MM.1S (cell line): Measurements from ENCODE around the gene TAGLN3.

Experiments used
- DNase-seq: peaks from one replicate; pipeline ENCODE4 v3.0.0-alpha.2; 2015
- H2AFZ ChIP-seq: fragments of 300-600 bp; sonication (generic); 2 replicates; pipeline ENCODE4 v1.6.0; 2016; ENCODE audit warnings: antibody characterized with exemption, low read length
- H3F3A ChIP-seq: fragments of 300-600 bp; sonication (generic); 2 replicates; pipeline ENCODE4 v1.6.1; 2016; ENCODE audit warnings: mild to moderate bottlenecking, antibody characterized with exemption, low read length, moderate library complexity, mixed read lengths; ENCODE audit not compliant: insufficient read depth
- H3K27ac ChIP-seq: fragments of 300-600 bp; sonication (generic); 2 replicates; pipeline ENCODE4 v1.5.1; 2016; ENCODE audit warnings: mild to moderate bottlenecking, low read length
- H3K27me3 ChIP-seq: fragments of 300-600 bp; sonication (generic); replicated peaks from 2 replicates; pipeline ENCODE4 v1.6.0; 2016; ENCODE audit warnings: low read length; ENCODE audit not compliant: insufficient read depth
- H3K36me3 ChIP-seq: fragments of 300-600 bp; sonication (generic); replicated peaks from 2 replicates; pipeline ENCODE4 v1.6.1; 2016; ENCODE audit warnings: mild to moderate bottlenecking, low read length, mixed read lengths; ENCODE audit not compliant: insufficient read depth
- H3K4me1 ChIP-seq: fragments of 300-600 bp; sonication (generic); 2 replicates; pipeline ENCODE4 v1.6.1; 2016; ENCODE audit warnings: low read length, mixed read lengths
- H3K4me2 ChIP-seq: fragments of 300-600 bp; sonication (generic); 2 replicates; pipeline ENCODE4 v1.6.0; 2016; ENCODE audit warnings: low read depth, low read length
- H3K4me3 ChIP-seq: fragments of 300-600 bp; sonication (generic); 2 replicates; pipeline ENCODE4 v1.5.1; 2016; ENCODE audit warnings: low read length, mixed read lengths
- H3K79me2 ChIP-seq: fragments of 300-600 bp; sonication (generic); 2 replicates; pipeline ENCODE4 v1.6.1; 2016; ENCODE audit warnings: mixed run types, low read length, mixed read lengths
- H3K9ac ChIP-seq: fragments of 300-600 bp; sonication (generic); 2 replicates; pipeline ENCODE4 v1.6.1; 2016; ENCODE audit warnings: low read length, mixed read lengths
- H3K9me2 ChIP-seq: fragments of 300-600 bp; sonication (generic); replicated peaks from 2 replicates; pipeline ENCODE4 v1.6.1; 2016; ENCODE audit warnings: mild to moderate bottlenecking, low read length, mixed read lengths; ENCODE audit not compliant: insufficient read depth
- H3K9me3 ChIP-seq: fragments of 300-600 bp; sonication (generic); replicated peaks from 2 replicates; pipeline ENCODE4 v1.6.1; 2016; ENCODE audit warnings: mild to moderate bottlenecking, low read length, mixed read lengths; ENCODE audit not compliant: insufficient read depth
- H4K20me1 ChIP-seq: fragments of 300-600 bp; sonication (generic); 2 replicates; pipeline ENCODE4 v1.6.1; 2016; ENCODE audit warnings: mild to moderate bottlenecking, low read length, moderate library complexity, mixed read lengths; ENCODE audit not compliant: insufficient read depth
- EZH2 ChIP-seq: fragments of 300-600 bp; sonication (generic); optimal IDR thresholded peaks from 2 replicates; pipeline ENCODE3; 2017; ENCODE audit warnings: low read depth, mild to moderate bottlenecking, antibody characterized with exemption, low read length, mixed read lengths
- EZH2phosphoT487 ChIP-seq: fragments of 300-600 bp; sonication (generic); IDR thresholded peaks from 2 replicates; pipeline ENCODE4 v1.6.1; 2018; ENCODE audit warnings: antibody characterized with exemption, low read length
- TF ChIP-seq, protein P1 (sequence below): fragments of 300-600 bp; sonication (generic); IDR thresholded peaks from 2 replicates; pipeline ENCODE4 v1.5.1; 2016; ENCODE audit warnings: antibody characterized with exemption, low read length, mixed read lengths

The TAGLN3 gene

DNA sequence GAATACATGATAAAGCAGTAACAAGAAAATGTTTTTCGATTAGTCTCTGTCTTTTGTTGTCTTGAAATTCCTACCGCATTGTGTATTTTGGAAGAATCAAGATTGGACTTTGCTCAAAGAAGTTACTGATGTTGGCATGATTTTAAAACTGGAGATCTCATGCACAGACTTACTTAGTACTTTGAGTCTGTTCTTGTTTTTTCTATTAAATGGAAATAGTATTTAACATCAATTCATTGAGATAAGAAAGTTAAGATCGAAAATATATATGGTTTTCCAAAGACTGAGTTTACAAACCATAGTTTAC, 17.3 kb upstream of the TAGLN3 start:
- no peak overlapping the region for H3K9ac ChIP-seq
- TF ChIP-seq, protein P1, sequence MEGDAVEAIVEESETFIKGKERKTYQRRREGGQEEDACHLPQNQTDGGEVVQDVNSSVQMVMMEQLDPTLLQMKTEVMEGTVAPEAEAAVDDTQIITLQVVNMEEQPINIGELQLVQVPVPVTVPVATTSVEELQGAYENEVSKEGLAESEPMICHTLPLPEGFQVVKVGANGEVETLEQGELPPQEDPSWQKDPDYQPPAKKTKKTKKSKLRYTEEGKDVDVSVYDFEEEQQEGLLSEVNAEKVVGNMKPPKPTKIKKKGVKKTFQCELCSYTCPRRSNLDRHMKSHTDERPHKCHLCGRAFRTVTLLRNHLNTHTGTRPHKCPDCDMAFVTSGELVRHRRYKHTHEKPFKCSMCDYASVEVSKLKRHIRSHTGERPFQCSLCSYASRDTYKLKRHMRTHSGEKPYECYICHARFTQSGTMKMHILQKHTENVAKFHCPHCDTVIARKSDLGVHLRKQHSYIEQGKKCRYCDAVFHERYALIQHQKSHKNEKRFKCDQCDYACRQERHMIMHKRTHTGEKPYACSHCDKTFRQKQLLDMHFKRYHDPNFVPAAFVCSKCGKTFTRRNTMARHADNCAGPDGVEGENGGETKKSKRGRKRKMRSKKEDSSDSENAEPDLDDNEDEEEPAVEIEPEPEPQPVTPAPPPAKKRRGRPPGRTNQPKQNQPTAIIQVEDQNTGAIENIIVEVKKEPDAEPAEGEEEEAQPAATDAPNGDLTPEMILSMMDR = no peak
- no peaks in the 10 kb centered on the region for H4K20me1 ChIP-seq

DNA sequence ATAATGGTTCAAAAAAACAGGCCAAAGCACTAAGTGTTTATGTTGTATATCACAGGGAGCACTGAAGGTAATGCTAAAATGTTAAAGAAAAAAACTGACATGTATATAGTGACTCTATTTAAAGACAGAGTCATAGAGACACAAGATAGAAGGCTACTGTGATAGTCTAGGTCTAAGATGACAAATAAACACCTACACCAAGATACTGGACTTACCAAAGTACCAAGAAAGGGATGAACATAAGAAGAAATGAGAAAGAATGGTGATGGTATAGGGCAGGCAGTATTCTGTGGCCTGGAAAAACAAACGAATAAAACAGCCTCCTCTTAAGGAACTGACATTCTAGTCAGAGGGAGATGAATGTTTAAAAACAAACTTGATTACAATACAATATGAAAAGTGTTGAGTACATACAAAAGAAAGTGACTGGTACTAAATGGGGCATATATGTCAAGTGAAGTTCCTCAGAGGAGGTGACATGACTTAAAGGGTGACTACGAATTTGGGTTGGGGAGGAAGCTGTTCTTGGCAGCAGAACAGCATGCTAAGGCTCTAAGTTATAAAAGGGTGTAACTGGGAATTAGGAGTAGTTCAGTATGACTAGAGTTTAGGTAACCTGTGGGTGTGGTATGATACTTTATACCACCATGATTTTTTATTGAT, 14.0 kb upstream of the TAGLN3 start:
- no peak for DNase-seq
- H3K9me3 ChIP-seq = no peaks in the 10 kb centered on the region
- H3K27me3 ChIP-seq = no peaks in the 10 kb centered on the region
- no peak overlapping the region for H3K9ac ChIP-seq
- TF ChIP-seq, protein P1 = no peak
- TF ChIP-seq EZH2phosphoT487 (no peak), EZH2 (no peak)
- no peaks in the 10 kb centered on the region for H4K20me1 ChIP-seq
- H3K4me2 ChIP-seq = no peak overlapping the region
- no peaks in the 10 kb centered on the region for H3K36me3 ChIP-seq
- H3K79me2 ChIP-seq = peaks cover 30% of the 10 kb centered on the region
- no peaks in the 10 kb centered on the region for H3K9me2 ChIP-seq
- no peak overlapping the region for H3K27ac ChIP-seq
- no peak overlapping the region for H3K4me3 ChIP-seq
- no peak overlapping the region for H2AFZ ChIP-seq
- H3F3A ChIP-seq = peaks cover 3% of the 10 kb centered on the region; the same call in 1 of the 2 replicates
- peaks cover 3% of the 10 kb centered on the region; the same call in 1 of the 2 replicates for H3K4me1 ChIP-seq

More for the DNA sequence above, 17.3 kb upstream of the TAGLN3 start:
- Histone ChIP-seq H3K79me2 (peaks cover 31% of the 10 kb centered on the region), H3K9me2 (no peaks in the 10 kb centered on the region), H3K4me1 (peaks cover 6% of the 10 kb centered on the region; the same call in 1 of the 2 replicates), H3K27ac (no peak overlapping the region), H3K4me2 (no peak overlapping the region), H3K27me3 (no peaks in the 10 kb centered on the region), H2AFZ (no peak overlapping the region), H3K4me3 (no peak overlapping the region), H3K36me3 (no peaks in the 10 kb centered on the region), H3F3A (peaks cover 10% of the 10 kb centered on the region; the same call in 1 of the 2 replicates), H3K9me3 (no peaks in the 10 kb centered on the region)
- DNase-seq = no peak

DNA sequence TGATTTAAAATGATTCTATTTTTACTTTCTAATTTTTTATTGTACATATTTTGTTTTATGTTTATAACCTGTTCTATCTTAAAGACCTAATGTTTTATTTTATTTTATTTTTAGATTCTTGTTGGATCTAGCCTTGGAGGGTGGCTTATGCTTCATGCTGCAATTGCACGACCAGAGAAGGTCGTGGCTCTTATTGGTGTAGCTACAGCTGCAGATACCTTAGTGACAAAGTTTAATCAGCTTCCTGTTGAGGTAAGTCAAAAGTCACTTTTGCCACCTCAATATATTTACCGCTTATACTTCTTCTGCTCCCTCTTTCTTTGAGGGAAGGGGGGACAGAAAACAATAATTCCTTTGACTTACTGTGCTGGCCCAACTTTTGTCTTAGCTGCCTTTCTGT, 11.9 kb upstream of the TAGLN3 start:
- H4K20me1 ChIP-seq = no peaks in the 10 kb centered on the region
- TF ChIP-seq, protein P1 = no peak
- TF ChIP-seq EZH2 (no peak), EZH2phosphoT487 (no peak)
- H3K9ac ChIP-seq = no peak overlapping the region

More for the DNA sequence above, 11.9 kb upstream of the TAGLN3 start:
- Histone ChIP-seq H3K27ac (no peak overlapping the region), H3K27me3 (no peaks in the 10 kb centered on the region), H3K4me3 (no peak overlapping the region), H2AFZ (no peak overlapping the region), H3K9me3 (no peaks in the 10 kb centered on the region), H3K4me1 (no peaks in the 10 kb centered on the region), H3F3A (no peaks in the 10 kb centered on the region), H3K9me2 (no peaks in the 10 kb centered on the region), H3K4me2 (no peak overlapping the region), H3K79me2 (peaks cover 11% of the 10 kb centered on the region), H3K36me3 (no peaks in the 10 kb centered on the region; the same call in 1 of the 2 replicates)
- DNase-seq = no peak
